ENCODE measurements around the gene CUBN. TPM values are rescaled to one million over a fixed set of nuclear protein-coding genes. Genes with fewer than 3 reads are reported as not detected.

Gene CUBN
- polyA plus RNA-seq, 2 of the 4 experiments (the other 2 are of a cell fraction) = 0.08 to 0.28 TPM

DNA sequence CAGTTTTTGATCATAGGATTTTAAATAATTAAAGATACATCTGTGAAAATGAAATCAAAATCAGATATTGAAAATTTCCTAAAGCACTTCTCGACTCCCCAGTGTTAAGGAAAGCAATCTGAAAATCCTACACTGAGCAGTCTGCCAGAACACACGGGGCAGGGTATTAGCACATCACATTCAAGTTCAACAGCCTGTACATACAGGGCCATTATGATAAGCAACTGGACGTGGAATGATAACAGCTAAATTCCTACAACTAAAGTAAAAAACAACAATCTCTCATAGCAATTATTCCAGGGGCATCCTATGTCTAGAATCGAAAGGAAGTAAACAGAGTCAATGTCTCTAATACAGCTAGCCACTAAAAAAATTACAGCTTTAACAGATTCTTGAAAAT, 40.2 kb upstream of the CUBN start (continued):
- TF ChIP-seq ELK1 (IDR thresholded peaks at IDR 0.05; ENCODE audit: low read depth, low read length) = no peak
- no peak for TF ChIP-seq CEBPB (IDR thresholded peaks at IDR 0.05)
- TF ChIP-seq HDAC2 (IDR thresholded peaks at IDR 0.05) = no peak
- no peak for TF ChIP-seq CHD2 (IDR thresholded peaks at IDR 0.05; ENCODE audit: low read length, partially characterized antibody)

GRCh38 chr10:17166699-17167098, 37.1 kb upstream of the CUBN start:
- FAIRE-seq (no peak), ATAC-seq (no peak), DNase-seq (ENCODE audit: low read depth in 1 of 2, low spot score in 1 of 2) (no peak)
- Histone ChIP-seq H3K9me3 (no peaks in the 10 kb centered on the region), H3K27ac (no peak overlapping the region), H3K4me2 (no peak overlapping the region), H3K4me1 (no peaks in the 10 kb centered on the region), H3K4me3 (no peak overlapping the region)
- POLR2A ChIA-PET = no interaction called here
- CTCF ChIA-PET = no interaction called here
- TF ChIP-seq ZC3H11A (IDR thresholded peaks at IDR 0.05) (no peak), ZNF302 (CRISPR knock-in tag; IDR thresholded peaks at IDR 0.05) (no peak), SMC3 (IDR thresholded peaks at IDR 0.05) (no peak), MYC (IDR thresholded peaks at IDR 0.05; ENCODE audit: borderline replicate concordance, low read length) (no peak), EP300 (IDR thresholded peaks at IDR 0.05) (no peak), BCL3 (IDR thresholded peaks at IDR 0.05) (no peak), NR3C1 (IDR thresholded peaks at IDR 0.05) (no peak), CBX8 (IDR thresholded peaks at IDR 0.05) (no peak), CHD2 (IDR thresholded peaks at IDR 0.05; ENCODE audit: low read length, partially characterized antibody) (no peak), TFCP2L1 (CRISPR knock-in tag; IDR thresholded peaks at IDR 0.05) (no peak), RCOR1 (IDR thresholded peaks at IDR 0.05; ENCODE audit: low read depth, low read length) (no peak), FOSB (CRISPR knock-in tag; IDR thresholded peaks at IDR 0.05) (no peak), KDM1A (IDR thresholded peaks at IDR 0.05; ENCODE audit: low read depth) (no peak), ZFP36 (IDR thresholded peaks at IDR 0.05; ENCODE audit: borderline replicate concordance, partially characterized antibody) (no peak), ELK1 (IDR thresholded peaks at IDR 0.05; ENCODE audit: low read depth, low read length) (no peak)
- TF ChIP-seq, protein P1, sequence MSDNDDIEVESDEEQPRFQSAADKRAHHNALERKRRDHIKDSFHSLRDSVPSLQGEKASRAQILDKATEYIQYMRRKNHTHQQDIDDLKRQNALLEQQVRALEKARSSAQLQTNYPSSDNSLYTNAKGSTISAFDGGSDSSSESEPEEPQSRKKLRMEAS (IDR thresholded peaks at IDR 0.05) = no peak
- WGBS (ENCODE audit: missing lambda C conversion rate) = 73% methylated on average over 3 of the region's 3 CpGs

DNA sequence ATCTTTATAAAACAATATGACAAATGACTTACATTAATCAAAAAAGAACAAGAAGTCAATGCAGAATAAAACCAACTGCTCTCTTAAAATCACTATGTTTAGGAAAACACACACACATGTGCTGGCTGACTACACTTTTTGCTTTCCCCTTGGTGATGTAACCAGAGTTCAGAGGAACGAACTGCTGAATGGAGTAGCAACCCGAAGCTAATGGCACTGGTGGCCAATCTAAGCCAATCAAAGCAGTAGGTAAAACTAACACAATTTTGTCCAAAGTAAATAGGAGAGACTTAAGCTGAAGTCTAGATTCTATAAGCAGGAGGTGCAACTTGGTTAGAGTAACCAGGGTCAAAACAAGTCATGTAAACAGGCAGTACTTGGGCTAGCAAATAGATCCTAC, 33.2 kb upstream of the CUBN start:
- TF ChIP-seq SMC3 (IDR thresholded peaks at IDR 0.05) = no peak
- no peak for TF ChIP-seq ELK1 (IDR thresholded peaks at IDR 0.05; ENCODE audit: low read depth, low read length)
- TF ChIP-seq EP300 (IDR thresholded peaks at IDR 0.05) = no peak
- no peak for TF ChIP-seq TFCP2L1 (CRISPR knock-in tag; IDR thresholded peaks at IDR 0.05)
- TF ChIP-seq HDAC2 (IDR thresholded peaks at IDR 0.05) = no peak
- H3K27ac ChIP-seq = no peak overlapping the region
- no peak overlapping the region for H3K4me3 ChIP-seq
- WGBS (ENCODE audit: missing lambda C conversion rate) = 60% methylated on average over 2 of the region's 2 CpGs
- CTCF ChIA-PET = no interaction called here
- DNase-seq (ENCODE audit: low read depth in 1 of 2, low spot score in 1 of 2) (no peak), ATAC-seq (no peak), FAIRE-seq (no peak)
- H3K4me2 ChIP-seq = no peak overlapping the region
- POLR2A ChIA-PET = no interaction called here
- H3K9me3 ChIP-seq = no peaks in the 10 kb centered on the region
- H3K4me1 ChIP-seq = no peaks in the 10 kb centered on the region
